Activated effector memory CD4-positive, alpha-beta T cell treated with anti-CD3 and anti-CD28 coated beads, Interleukin-2, amount 50 U/mL, for 16 hours (primary cell): Measurements from ENCODE around the gene DCDC2B.
"Not testable (repeated sequence)": the region's sequence is repeated elsewhere in the genome, so short reads cannot be mapped to it uniquely, and the experiment has no call there.

Experiments used
- DNase-seq: peaks from one replicate; pipeline ENCODE4 v3.0.0-alpha.2; 2020

The DCDC2B gene

GRCh38 chr1:32208891-32209328 lies at the start of gene DCDC2B:
DCDC2B (plus strand) TSS chr1:32209089; CDS start chr1:32209094, 5 bp downstream.
- DNase-seq, result no peak

DNA sequence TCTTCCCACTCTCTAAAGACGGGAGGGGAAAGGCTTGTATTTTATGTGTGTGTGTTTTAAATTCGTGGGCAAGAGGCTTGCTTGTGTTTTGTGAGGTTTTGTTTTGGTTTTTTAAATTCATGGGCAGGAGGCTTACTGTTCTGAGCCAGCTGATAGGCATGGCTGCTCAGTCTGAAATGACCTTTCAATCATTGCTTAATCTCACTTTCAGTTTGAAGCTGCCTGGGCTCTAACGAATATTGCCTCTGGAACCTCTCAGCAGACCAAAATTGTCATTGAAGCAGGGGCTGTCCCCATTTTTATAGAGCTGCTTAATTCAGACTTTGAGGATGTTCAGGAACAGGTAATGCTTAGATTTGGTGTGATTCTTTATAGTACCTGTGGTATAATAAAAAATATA lies 49.7 kb upstream of the DCDC2B start:
- DNase-seq, result no peak

DNA sequence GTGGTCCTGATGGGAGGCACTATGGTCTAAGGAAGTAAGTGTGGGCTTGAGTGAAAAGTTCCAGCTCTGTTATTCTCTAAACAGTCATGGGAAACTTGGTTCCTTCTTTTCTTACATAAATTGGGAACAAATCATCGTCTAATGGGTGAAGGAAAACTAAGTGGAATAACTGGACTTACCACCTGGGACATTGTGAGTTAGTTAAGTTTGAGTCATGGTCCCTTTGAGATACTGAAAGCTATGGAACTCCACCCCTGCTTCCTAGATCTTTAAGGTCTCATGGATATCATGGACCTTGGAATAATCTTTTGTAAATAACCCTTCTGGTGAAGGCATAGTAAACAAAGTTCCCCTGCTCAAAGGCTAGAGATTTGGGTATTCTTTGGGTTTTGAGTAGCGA lies 45.5 kb upstream of the DCDC2B start:
- DNase-seq, result no peak

GRCh38 chr1:32165633-32166032 lies 43.3 kb upstream of the DCDC2B start:
- DNase-seq, result not testable (repeated sequence)

- DNase-seq, result no peak
These were observed 37.9 kb upstream of the DCDC2B start for GRCh38 chr1:32170991-32171390.

GRCh38 chr1:32172621-32173245 lies 36.2 kb upstream of the DCDC2B start:
- no peak for DNase-seq

DNA sequence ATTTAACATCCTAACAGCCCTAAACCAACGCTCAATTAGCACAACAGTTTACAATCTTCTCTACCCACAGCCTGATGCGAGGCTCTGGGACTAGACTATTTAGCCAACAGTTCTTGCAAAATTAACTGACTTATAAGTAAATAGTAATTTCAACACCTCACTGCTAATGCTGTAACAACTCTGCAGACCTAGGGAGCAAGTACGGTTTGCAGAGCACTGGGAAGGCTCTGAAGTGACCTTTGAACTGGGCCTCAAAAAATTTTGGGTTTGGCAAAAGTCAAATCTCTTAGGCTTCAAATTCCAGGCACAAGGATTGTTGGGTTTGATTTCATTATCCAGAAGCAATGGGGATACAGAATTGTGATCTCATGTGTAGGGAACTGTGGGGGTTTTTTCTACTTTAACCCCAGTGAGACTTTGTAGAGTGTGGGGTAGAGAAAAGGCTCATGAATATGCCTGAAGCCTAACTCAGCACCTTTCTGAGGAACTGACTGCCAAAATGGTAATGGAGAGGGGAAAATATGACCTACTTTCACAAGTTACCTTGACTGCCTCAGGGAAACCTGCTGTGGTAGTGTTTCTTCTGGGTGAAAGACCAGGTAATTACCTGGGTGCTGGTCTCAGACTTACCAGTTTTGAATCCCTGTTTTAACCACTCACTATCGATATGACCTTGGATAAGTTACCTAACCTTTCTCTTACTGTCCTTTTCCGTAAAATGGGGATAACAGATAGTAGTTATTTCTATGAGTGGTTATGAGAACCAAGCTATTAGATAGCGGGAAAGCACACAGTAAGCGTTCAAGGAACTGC lies 30.3 kb upstream of the DCDC2B start:
- DNase-seq, result no peak

DNA sequence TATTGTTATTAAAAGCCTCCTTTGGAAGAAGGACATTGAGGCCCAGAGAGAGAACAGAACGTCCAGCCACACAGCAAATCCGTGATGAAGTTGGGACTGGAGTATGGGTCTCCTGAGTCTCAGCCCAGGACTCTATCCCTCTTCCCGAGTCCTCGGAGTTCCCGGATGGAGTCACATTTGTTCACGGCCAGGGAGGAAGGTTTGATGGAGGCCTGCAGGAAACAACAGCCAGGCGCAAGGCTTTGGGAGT lies 29.8 kb upstream of the DCDC2B start:
- DNase-seq, result no peak

DNA sequence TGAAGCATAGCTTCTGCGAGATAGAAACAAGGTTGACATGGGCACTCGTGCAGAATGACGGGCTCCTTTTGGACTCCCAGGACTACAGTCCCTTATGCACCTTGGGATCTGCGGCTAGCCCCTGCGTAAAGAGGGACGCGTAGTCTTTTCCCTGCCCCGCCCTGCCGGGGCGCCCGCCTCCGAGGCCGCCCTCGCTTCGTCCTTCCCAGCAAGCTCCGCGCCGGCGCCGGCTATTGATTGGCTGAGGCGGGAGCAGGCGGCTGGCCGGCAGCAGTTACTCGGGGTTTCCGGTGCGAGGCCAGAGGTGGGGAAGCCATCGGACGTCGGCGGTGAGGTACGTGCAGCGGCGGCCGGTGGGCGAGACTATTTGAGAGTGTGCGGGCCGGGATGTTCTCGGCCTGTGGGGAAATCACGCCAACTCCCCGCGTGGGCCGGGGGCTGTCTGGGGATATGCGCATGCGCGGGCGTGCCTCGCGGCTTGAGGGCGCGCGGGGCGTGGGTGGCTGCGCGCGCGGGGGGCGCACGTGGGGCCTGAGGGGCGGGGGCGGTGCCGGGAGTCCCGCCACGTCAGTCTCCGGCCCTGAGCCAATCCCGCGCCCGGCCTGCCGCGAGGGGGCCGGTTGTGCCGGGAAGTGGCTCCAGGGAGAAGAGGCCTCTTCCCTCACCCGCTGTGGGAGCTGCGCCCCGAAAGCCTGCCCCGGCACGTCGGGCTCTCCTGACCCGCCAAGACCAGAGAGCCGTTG lies 29.3 kb upstream of the DCDC2B start, which contains the start of gene TXLNA:
TSS of gene TXLNA (plus strand) at position 233 of the 743 bp plus-strand sequence. CDS start 671 bp downstream, outside the sequence.
- DNase-seq, result peak; percentile 96

DNA sequence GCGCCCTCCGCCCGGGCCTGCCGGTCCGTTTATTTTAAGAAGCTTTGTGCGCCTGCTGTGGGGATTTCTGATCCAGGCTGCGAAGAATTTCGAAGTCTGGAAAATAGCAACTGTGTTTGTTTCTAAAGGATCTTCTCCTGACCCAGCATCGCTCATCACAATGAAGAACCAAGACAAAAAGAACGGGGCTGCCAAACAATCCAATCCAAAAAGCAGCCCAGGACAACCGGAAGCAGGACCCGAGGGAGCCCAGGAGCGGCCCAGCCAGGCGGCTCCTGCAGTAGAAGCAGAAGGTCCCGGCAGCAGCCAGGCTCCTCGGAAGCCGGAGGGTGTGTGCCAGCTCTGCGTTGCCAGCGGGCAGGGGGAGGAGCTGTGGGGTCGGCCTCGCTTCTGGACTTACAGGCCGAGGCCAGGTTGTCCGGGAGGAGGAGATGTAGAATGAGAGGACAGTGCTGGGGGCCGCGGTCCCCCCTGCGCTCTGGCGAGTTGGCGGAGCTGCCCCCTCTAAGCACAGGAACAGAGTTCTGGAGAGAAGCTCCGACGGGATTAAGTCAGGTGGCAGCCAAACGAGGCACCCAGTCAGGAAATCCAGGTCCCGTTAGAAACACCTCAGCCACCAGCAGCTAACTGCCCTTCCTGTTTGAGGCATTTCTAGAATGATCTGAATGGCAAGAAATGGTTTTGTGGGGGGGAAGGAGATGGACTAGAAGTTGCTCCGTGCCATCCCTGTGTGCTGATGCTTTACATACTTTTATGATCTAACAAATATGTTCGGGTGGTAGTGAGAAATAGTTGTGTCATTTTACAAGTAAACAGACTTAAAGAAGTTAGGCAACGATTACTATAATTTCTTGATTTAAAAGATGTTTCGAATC lies 28.5 kb upstream of the DCDC2B start:
- DNase-seq, result peak; percentile 77

DNA sequence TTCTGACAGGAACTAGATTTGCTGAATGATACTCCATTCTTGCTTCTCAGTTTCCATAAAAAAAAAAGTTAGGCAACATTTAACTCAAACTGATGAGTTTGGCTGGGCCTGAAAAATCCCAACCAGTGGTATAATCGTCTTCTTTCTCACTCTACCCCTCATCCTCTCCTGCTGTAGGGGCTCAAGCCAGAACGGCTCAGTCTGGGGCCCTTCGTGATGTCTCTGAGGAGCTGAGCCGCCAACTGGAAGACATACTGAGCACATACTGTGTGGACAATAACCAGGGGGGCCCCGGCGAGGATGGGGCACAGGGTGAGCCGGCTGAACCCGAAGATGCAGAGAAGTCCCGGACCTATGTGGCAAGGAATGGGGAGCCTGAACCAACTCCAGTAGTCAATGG lies 27.8 kb upstream of the DCDC2B start:
- no peak for DNase-seq

DNA sequence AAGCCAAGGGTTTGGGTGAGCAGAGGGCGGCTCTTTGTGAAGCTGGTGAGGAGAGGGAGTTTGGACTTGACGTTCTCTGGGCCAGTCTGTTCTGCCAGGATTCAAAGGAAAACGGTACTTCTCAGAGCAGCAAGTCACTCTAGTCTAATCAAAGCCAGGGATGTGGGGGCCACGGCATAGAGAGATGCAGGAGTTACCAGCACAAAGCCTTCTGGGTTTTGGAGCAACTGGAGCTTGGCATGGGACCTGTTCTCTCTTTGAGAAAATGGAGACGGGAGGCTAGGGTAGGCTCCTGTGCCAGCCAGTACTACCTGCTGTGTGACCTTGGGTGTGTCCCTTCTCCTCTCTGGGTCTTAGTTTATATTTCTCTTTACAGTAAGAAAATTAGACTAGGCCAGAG lies 27.3 kb upstream of the DCDC2B start:
- no peak for DNase-seq

GRCh38 chr1:32182060-32182459 lies 26.8 kb upstream of the DCDC2B start:
- no peak for DNase-seq

GRCh38 chr1:32184650-32185049 lies 24.2 kb upstream of the DCDC2B start:
- no peak for DNase-seq

- no peak for DNase-seq
These were observed 22.8 kb upstream of the DCDC2B start for GRCh38 chr1:32186077-32186476.

DNA sequence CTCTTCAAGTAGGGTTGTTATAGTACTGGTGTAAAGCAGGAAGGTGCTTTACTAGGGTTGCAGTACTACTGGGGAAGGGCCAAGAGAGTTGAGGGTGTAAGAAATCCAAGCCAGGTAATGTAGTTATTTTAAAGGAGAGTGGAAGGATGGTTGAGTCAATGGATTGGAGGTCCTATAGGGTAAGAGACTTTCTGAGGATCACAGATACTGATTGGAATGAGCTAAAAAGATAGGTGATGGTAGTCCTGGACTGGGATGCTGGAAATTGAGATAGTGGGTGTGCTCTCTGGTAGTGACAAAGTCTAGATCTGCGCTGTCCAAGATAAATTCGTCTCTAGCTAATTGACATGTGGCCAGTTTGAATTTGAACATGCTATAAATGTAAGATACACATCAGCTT lies 22.4 kb upstream of the DCDC2B start:
- no peak for DNase-seq

GRCh38 chr1:32187850-32188249 lies 21.0 kb upstream of the DCDC2B start:
- DNase-seq, result no peak

GRCh38 chr1:32192220-32192948 lies 16.5 kb upstream of the DCDC2B start:
- DNase-seq, result no peak

DNA sequence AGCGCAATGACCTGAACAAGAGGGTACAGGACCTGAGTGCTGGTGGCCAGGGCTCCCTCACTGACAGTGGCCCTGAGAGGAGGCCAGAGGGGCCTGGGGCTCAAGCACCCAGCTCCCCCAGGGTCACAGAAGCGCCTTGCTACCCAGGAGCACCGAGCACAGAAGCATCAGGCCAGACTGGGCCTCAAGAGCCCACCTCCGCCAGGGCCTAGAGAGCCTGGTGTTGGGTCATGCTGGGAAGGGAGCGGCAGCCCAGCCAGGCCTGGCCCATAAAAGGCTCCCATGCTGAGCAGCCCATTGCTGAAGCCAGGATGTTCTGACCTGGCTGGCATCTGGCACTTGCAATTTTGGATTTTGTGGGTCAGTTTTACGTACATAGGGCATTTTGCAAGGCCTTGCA lies 13.9 kb upstream of the DCDC2B start:
- DNase-seq, result no peak

DNA sequence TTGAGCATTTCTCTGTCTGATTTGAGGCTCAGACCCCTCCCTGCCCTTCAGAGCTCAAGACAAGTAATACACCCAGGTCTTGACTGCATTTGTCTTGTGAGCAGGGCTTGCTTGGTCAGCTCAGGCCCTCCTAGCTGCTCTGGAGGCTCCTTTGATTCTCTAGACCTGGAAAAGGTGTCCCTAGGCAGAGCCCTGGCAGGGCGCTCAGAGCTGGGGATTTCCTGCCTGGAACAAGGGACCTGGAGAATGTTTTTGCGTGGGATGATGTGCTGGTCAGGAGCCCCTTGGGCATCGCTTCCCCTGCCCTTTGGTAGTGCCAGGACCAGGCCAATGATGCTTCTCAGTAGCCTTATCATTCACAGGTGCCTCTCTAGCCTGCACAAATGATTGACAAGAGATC lies 13.4 kb upstream of the DCDC2B start:
- no peak for DNase-seq

DNA sequence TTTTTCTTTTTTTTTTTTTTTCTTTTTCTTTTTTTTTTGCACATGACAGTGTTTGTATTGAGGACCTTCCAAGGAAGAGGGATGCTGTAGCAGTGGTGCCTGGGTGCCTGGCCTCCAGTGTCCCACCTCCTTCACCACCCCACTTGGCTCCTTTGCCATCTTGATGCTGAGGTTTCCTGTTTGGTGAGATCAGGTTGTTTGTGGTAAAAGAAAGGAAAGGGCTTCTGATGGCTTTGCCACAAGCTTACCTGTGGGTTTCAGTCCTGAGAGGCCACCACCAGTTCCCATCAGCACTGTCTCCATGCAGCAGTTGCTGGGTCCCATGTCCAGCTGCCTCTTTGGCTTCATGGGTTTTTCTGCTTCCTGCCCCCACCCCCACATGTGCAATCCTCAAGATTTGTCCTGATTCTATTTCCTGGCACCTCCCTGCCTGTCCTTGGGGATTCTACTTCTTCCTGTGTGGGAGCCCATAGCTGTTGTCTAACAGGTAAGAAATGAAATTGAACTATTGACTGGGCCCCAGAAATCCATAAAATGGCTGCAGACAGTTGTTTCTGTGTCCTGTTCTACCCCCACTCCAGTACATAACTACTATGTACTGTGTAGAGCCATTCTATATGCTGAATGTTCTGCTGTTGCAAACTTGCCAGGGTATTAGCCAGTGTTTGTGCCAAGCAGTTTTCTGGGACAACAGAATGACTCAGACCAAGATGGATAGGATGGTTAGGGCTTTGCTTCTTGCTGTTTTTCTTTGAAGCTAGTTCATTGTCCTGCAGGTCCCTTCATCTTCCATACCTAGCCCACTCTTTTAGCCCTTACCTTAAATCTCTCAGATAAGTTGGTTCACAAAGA lies 12.7 kb upstream of the DCDC2B start:
- DNase-seq, result no peak
